Measurements from ENCODE around the gene RNF215. TPM values are rescaled to one million over a fixed set of nuclear protein-coding genes. Genes with fewer than 3 reads are reported as not detected.
"Not testable (repeated sequence)": the region's sequence is repeated elsewhere in the genome, so short reads cannot be mapped to it uniquely, and the experiment has no call there.

Gene RNF215
- total RNA-seq, 1 donor from 2014 or later: 11.9 TPM

GRCh38 chr22:30404307-30404706 is 17.1 kb upstream of the RNF215 start:
- no peak for TF ChIP-seq EZH2phosphoT487 (IDR thresholded peaks at IDR 0.05)
- no peak for TF ChIP-seq CTCF (IDR thresholded peaks at IDR 0.05)
- TF ChIP-seq EZH2 (IDR thresholded peaks at IDR 0.05): no peak
- Histone ChIP-seq H3F3A (ENCODE audit: low read depth) (peaks cover 7% of the 10 kb centered on the region), H3K9me3 (ENCODE audit: low read depth) (no peaks in the 10 kb centered on the region), H3K79me2 (ENCODE audit: low read depth) (no peaks in the 10 kb centered on the region), H2AFZ (replicated peaks) (no peak overlapping the region), H3K4me3 (no peak overlapping the region), H3K4me1 (peaks cover 8% of the 10 kb centered on the region), H4K20me1 (ENCODE audit: low read depth) (no peaks in the 10 kb centered on the region), H3K9ac (no peak overlapping the region), H3K4me2 (no peak overlapping the region), H3K27ac (no peak overlapping the region), H3K27me3 (no peaks in the 10 kb centered on the region), H3K36me3 (no peaks in the 10 kb centered on the region)
- H3K4me3 Mint-ChIP-seq: no peak overlapping the region
- no peak for DNase-seq (ENCODE audit: low spot score)
- H3K9me3 Mint-ChIP-seq: no peaks in the 10 kb centered on the region
- no peaks in the 10 kb centered on the region for H3K27me3 Mint-ChIP-seq (ENCODE audit: insufficient read depth, low read depth)
- H3K4me1 Mint-ChIP-seq: peaks cover 29% of the 10 kb centered on the region
- H3K36me3 Mint-ChIP-seq: peaks cover 20% of the 10 kb centered on the region
- no peak overlapping the region for H3K27ac Mint-ChIP-seq

- not testable (repeated sequence) for H2AFZ ChIP-seq (replicated peaks); H3K36me3 ChIP-seq; H3K79me2 ChIP-seq (ENCODE audit: low read depth); H3K27ac Mint-ChIP-seq; H3K4me3 ChIP-seq; H3K9ac ChIP-seq; H3F3A ChIP-seq (ENCODE audit: low read depth); H3K9me3 ChIP-seq (ENCODE audit: low read depth); H4K20me1 ChIP-seq (ENCODE audit: low read depth); DNase-seq (ENCODE audit: low spot score); H3K27me3 Mint-ChIP-seq (ENCODE audit: insufficient read depth, low read depth); H3K9me3 Mint-ChIP-seq; H3K27ac ChIP-seq; H3K4me3 Mint-ChIP-seq; H3K4me2 ChIP-seq
- peaks cover 15% of the 10 kb centered on the region for H3K4me1 ChIP-seq
- Mint-ChIP-seq H3K36me3 (peaks cover 14% of the 10 kb centered on the region), H3K4me1 (peaks cover 43% of the 10 kb centered on the region)
- peaks cover 15% of the 10 kb centered on the region for H3K27me3 ChIP-seq
Measured at GRCh38 chr22:30402766-30403104, 15.5 kb upstream of the RNF215 start.

DNA sequence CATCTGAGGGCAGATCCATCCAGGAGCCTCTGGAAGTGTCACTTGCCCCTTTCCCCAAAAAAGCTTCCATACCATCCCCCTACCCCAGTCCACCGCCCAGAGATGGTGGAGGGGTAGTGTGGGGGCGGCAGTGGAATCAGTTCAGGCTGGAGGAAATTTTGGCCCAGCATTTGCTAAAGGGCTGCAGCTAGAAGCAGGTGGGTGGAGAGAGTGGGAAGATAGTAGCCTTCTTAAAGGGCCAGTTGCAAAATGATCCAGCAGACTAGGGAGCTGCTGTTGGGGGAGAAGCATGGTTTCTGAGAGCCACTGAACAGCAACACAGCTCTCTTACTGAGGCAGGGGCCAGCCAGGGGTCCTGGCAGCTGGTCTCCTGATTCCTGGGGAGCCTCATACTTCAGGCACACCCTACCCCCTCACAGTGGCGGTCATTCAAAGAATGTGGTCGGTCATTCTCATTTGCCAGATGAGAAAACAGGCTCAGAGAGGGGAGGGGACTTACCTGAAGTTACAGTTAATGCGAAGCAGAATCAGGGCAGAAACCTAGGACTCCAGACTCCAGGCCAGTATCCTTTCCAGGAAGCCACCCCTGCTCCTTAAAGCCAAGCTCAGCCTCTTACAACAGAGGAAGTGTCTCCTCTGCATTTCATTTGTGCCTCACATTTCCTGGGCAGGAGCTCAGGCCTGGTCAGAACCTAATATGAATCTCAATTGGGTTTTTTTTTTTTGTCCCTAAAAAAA is 15.0 kb upstream of the RNF215 start:
- Histone ChIP-seq H2AFZ (replicated peaks) (no peak overlapping the region), H3K27me3 (peaks cover 20% of the 10 kb centered on the region), H3K79me2 (ENCODE audit: low read depth) (no peaks in the 10 kb centered on the region), H3F3A (ENCODE audit: low read depth) (peaks cover 11% of the 10 kb centered on the region), H3K4me3 (no peak overlapping the region), H3K4me1 (peaks cover 21% of the 10 kb centered on the region), H3K36me3 (no peaks in the 10 kb centered on the region), H3K27ac (no peak overlapping the region), H4K20me1 (ENCODE audit: low read depth) (no peaks in the 10 kb centered on the region), H3K4me2 (peak overlapping the region; percentile 53), H3K9me3 (ENCODE audit: low read depth) (no peaks in the 10 kb centered on the region), H3K9ac (no peak overlapping the region)
- Mint-ChIP-seq H3K27me3 (ENCODE audit: insufficient read depth, low read depth) (peaks cover 2% of the 10 kb centered on the region), H3K4me3 (no peak overlapping the region), H3K9me3 (no peaks in the 10 kb centered on the region), H3K27ac (peak overlapping the region; percentile 6), H3K36me3 (peaks cover 14% of the 10 kb centered on the region), H3K4me1 (peaks cover 44% of the 10 kb centered on the region)
- TF ChIP-seq CTCF (IDR thresholded peaks at IDR 0.05) (no peak), EZH2 (IDR thresholded peaks at IDR 0.05) (no peak), EZH2phosphoT487 (IDR thresholded peaks at IDR 0.05) (no peak)
- DNase-seq (ENCODE audit: low spot score): no peak

- peaks cover 32% of the 10 kb centered on the region for H3K27me3 ChIP-seq
- not testable (repeated sequence) for H3K36me3 Mint-ChIP-seq; H3K9me3 Mint-ChIP-seq; H3K27me3 Mint-ChIP-seq (ENCODE audit: insufficient read depth, low read depth); H3K4me3 ChIP-seq; DNase-seq (ENCODE audit: low spot score); H3K79me2 ChIP-seq (ENCODE audit: low read depth); H3K4me3 Mint-ChIP-seq; H3K36me3 ChIP-seq; H2AFZ ChIP-seq (replicated peaks); H3K9ac ChIP-seq; H3K9me3 ChIP-seq (ENCODE audit: low read depth); H3K4me2 ChIP-seq; H3K27ac ChIP-seq; H4K20me1 ChIP-seq (ENCODE audit: low read depth); H3K27ac Mint-ChIP-seq
- peaks cover 22% of the 10 kb centered on the region for H3K4me1 ChIP-seq
- peaks cover 12% of the 10 kb centered on the region for H3F3A ChIP-seq (ENCODE audit: low read depth)
- H3K4me1 Mint-ChIP-seq: peaks cover 46% of the 10 kb centered on the region
Measured at GRCh38 chr22:30401024-30401423, 13.8 kb upstream of the RNF215 start.

All from neural progenitor cell (in vitro differentiated cells).